ENCODE data around the gene ROPN1L.
"Not testable (repeated sequence)": the region's sequence is repeated elsewhere in the genome, so short reads cannot be mapped to it uniquely, and the experiment has no call there.

ROPN1L gene

GRCh38 chr5:10501554-10502075 lies 59.9 kb downstream of the ROPN1L start:
- DNase-seq (ENCODE audit: low read depth): no peak

GRCh38 chr5:10502130-10502529 lies 60.5 kb downstream of the ROPN1L start:
- no peak for DNase-seq (ENCODE audit: low read depth)

GRCh38 chr5:10502578-10502977 lies 60.9 kb downstream of the ROPN1L start:
- DNase-seq (ENCODE audit: low read depth): no peak

- no peak for DNase-seq (ENCODE audit: low read depth)
These were observed 61.6 kb downstream of the ROPN1L start for GRCh38 chr5:10503321-10503720.

GRCh38 chr5:10503997-10504793 lies 62.5 kb downstream of the ROPN1L start:
- no peak for DNase-seq (ENCODE audit: low read depth)

GRCh38 chr5:10505517-10506095 lies 63.9 kb downstream of the ROPN1L start:
- no peak for DNase-seq (ENCODE audit: low read depth)

GRCh38 chr5:10506535-10506934 lies 64.9 kb downstream of the ROPN1L start:
- no peak for DNase-seq (ENCODE audit: low read depth)

GRCh38 chr5:10507575-10508096 lies 66.0 kb downstream of the ROPN1L start:
- DNase-seq (ENCODE audit: low read depth): no peak

- DNase-seq (ENCODE audit: low read depth): no peak
These were observed 67.9 kb downstream of the ROPN1L start for GRCh38 chr5:10509575-10509974.

- DNase-seq (ENCODE audit: low read depth): no peak
These were observed 70.3 kb downstream of the ROPN1L start for GRCh38 chr5:10511741-10512640.

GRCh38 chr5:10513501-10514442 lies 72.1 kb downstream of the ROPN1L start:
- DNase-seq (ENCODE audit: low read depth): no peak

GRCh38 chr5:10514572-10514971 lies 72.9 kb downstream of the ROPN1L start:
- not testable (repeated sequence) for DNase-seq (ENCODE audit: low read depth)
